COLO668 (cell line): ENCODE results near the gene STAC.
"Not testable (repeated sequence)": the region's sequence is repeated elsewhere in the genome, so short reads cannot be mapped to it uniquely, and the experiment has no call there.

Experiments
- DNase-seq: peaks from one replicate; lab custom pipeline; 2025; ENCODE audit not compliant: unreplicated experiment; lab: John Stamatoyannopoulos, UW

STAC gene

DNA sequence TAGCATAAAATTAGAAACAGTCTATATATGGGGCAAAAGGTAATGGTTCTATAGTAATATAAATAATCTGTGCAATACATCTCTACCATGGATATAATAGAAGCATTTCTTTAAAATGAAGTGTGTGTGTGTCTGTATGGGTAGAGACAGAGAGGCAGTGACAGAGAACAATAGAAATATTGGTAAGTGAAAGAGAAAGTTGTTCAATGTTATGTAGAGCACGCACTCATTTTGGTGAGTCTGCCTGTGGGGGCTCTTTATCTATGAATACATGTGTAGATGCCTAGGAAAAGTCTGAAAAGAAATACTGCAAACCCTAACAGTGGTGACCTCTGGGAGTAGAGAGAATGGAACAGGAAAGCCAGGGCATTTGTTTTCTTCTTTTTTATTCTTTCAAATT is 182.6 kb downstream of the STAC start:
- no peak for DNase-seq

DNA sequence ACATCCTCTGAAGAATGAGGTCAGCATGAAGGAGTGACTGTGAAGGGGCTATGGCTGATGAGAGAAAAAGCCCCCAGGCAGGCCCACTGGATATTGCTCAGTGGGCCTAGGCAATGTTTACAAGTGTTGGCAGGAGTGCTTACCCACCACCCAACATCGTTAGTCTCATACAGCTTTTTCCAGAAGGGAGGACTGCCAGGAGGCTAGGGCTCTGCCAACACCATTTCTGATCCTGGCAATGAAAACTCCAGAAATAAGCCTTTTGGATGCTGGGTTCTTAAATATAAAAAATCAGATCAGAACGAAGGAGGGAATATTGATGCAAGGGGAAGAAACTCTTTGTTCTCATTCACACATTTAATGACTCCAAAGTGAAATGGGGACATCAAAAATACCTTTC is 194.9 kb downstream of the STAC start:
- DNase-seq: no peak

DNA sequence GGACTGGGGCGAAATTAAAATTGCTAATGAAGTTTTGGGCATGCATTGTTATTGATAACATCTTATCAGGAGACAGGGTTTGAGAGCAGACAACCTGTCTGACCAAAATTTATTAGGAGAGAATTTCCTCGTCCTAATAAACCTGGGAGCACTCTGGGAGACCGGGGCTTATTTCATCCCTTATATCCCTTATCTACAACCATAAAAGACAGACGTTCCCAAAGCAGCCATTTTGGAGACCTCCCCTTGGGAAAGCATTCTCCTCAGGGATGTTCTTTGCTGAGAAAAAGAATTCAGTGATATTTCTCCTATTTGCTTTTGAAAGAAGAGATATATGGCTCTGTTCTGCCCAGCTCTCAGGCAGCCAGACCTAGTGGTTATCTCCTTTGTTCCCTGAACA is 198.1 kb downstream of the STAC start:
- DNase-seq: not testable (repeated sequence)

DNA sequence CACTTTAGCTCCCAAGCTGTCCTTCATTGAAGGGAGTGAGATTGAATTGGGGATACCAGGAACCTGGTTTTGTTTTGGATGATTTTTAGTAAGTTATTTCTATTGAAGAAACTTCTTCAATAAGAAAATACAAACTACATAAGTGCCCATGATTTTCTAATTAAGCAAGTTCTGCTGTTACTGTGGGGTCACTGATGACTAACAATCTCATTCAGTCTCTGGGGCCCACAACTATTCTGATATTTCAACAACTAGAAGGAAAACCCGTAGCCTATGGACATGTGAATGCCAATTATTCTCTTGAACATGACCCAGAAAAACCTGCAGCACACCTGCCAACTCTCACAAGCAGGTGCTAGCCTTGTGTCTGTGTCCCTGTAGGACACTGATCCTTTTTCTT is 199.4 kb downstream of the STAC start:
- DNase-seq: no peak

DNA sequence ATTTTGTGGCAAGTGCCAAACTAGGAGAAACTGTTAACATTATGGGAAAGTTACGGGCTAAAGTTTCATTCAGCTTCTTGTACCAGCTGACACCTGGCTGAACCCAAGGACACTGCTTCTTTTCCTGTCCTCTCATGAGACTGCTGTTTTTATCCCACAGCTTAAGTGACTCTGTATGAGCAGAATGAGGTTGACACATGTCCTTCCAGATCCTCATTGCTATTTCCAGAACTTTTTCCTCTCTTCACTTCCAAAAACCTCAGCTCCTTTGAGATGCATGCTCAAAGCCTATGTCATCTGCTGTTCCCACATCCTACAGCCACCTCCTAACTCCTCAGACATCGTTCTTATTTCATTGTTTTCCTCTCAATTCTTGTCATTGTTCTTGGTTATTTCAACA is 200.4 kb downstream of the STAC start:
- DNase-seq: no peak

DNA sequence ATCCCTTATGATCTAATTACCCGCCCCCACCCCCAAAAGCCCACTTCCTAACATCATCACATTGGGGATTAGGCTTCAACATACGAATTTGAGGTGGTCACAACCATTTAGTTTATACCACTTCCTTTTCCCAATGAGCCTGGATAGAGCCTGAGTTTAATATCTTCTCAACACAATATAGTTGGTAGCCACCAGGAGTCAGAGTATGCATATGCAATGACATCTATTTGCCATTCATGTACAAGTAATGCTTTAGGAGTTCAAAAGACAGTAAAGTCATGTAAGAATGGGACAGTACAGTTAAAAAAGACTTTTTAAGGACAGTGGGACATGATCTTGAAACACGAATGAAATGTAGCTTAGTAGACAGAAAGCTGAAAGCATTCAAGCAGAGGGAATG is 211.7 kb downstream of the STAC start:
- DNase-seq: no peak

DNA sequence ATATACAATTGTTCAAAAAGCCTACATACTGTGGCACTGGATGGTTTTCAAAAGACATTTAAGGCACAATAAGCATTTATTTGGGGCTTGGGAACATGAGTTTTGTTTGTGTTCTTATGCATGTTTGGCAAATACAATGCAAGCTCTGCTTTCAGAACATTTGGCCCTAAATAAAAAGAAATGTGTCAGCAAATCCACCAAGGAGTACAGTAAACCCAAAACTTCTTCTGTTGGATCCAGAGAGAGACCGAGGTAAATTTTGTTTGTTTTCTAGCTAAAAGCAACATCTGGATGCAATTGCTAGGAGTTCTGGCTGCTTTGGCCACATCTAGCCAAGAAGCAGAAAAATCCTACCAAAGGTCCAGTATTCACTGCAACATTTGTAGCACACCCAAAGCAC is 215.2 kb downstream of the STAC start:
- DNase-seq: no peak

DNA sequence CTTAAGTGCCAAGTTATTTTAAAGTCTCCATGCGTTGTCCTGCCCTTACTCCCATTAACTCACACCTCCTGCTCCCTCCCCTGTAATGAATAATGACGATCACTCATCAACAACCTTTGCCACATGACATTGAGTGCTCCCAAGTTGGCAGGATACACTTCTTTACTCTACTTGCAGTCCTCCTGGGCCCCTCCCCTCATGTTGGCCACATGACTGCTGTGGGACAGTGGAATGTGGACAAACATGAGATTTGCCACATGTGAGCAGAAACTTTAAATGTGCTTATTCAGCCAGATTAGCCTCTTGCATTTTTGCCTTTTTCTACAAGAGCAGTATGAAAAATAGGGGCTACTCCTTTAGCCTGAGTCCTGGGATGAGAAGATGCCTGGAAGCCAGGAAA is 216.1 kb downstream of the STAC start:
- no peak for DNase-seq

DNA sequence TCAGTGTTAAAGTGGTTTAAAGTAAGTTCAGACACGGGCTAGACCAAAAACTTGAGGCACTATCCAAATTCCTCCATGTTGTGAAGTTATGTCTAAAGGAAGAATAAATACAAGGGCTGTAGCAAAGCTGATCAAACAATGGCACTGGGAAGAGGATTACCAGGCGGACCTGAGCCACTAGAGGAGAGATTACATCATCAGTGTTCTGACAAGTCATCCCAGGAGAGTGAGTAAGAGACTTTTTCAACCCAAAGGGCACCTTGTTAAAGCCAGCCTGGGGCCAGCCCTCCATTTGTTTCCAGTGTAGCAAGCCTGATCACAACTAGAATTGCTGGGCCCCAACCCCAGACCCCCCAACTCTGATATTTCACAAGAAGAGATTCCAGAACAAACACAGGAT is 217.1 kb downstream of the STAC start:
- no peak for DNase-seq
